IPS-11a (cell line): ENCODE measurements around the gene STK16.
"Not testable (repeated sequence)": the region's sequence is repeated elsewhere in the genome, so short reads cannot be mapped to it uniquely, and the experiment has no call there.

Source experiments
- H3K4me3 ChIP-seq: one replicate; pipeline ENCODE4 v1.5.1; 2013; ENCODE audit warnings: low read depth, low read length, control low read depth

STK16 gene

DNA sequence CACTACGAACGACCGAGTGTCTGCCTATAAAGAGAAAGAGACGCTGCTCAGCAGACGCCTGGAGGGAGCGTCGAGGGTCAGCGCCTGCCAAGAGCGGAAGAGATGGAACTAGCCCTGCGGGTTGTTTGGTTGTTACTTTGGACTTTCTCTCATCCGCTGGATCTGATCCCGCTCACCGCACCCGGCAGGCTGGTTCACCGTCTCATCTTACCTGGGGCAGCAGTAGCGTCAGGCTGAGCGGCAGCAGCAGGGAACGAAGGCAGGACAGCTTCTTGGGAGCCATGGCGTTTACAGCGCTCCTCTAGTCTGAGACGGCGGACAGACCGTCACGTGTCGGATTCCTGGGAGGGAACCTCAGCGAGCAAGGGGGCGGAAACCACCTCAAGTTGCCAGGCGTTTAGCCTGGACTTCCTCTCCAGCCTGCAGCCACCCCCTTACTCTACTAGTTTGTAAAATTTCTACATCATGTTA lies 2.0 kb upstream of the STK16 start:
- no peak overlapping the region for H3K4me3 ChIP-seq

DNA sequence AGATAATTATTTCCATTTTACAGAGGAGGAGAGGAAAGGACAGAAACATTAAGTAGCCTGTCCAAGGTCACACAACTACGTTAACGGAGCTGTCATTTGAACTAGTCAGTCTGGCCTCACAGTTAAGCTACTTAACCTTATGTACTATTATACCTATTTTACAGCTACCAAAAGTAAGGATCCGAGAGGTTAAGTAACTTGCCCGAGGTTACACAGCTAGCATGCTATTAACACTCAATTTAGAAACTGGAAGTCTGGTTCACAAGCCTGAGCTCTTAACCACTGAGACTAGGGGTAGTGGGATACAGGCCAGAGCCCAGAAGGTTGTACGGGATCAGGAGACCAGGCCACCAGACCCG lies 511 bp upstream of the STK16 start:
- peak overlapping the region; percentile 92 for H3K4me3 ChIP-seq

GRCh38 chr2:219245899-219246230 lies 586 bp downstream of the STK16 start:
- peak overlapping the region; percentile 92 for H3K4me3 ChIP-seq

- no peak overlapping the region for H3K4me3 ChIP-seq
These were observed 1.3 kb downstream of the STK16 start for GRCh38 chr2:219246559-219246958.

DNA sequence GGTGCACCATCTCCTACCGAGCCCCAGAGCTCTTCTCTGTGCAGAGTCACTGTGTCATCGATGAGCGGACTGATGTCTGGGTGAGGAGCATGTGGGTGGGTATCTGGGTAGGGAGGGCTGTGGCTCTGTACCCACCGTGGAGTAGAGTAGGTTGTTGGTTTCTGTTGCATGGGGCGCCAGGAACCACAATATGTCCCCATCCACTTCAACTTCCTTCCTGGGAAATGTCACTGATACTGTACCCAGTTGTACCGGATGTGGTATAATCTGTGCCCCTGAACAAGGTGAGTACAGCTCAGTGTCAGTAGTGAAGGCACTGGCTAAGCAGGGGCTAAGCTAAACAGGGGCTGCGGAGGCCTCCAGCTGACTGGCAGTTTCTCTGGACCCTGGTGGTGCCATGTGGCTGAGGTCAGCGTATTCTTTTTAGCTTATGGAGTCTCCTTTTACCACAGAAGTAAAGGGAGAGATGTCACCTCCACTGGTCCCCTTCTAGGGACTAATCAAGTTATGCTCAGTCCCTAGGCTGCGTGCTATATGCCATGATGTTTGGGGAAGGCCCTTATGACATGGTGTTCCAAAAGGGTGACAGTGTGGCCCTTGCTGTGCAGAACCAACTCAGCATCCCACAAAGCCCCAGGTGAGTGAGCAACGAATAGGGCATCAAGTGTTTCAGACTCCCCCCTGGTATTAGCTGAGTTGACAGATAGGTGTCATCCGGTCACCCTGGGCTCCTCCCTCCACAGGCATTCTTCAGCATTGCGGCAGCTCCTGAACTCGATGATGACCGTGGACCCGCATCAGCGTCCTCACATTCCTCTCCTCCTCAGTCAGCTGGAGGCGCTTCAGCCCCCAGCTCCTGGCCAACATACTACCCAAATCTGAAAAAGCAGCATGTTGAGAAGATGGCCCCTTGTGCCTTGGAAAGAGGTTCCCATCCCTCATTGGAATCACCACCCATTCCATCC lies 2.7 kb downstream of the STK16 start:
- H3K4me3 ChIP-seq: no peak overlapping the region

DNA sequence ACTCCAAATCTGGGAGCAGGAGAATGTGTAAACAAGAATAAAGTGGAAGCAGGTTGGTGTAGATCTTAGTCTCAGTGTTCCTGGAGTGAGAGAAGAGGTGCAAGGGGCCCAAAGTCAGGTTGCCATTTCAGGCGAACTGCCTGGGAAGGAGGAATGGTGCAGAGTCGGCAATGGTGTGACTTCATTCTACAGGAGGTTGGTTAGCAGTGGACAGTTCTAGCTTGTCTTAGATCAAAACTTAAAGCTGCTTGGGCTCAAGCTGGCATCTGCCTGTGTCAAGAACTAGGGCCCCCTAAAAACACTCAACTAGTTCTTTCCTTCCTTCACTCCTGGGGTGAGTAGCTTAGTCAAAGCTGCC lies 3.5 kb downstream of the STK16 start:
- H3K4me3 ChIP-seq: no peak overlapping the region

DNA sequence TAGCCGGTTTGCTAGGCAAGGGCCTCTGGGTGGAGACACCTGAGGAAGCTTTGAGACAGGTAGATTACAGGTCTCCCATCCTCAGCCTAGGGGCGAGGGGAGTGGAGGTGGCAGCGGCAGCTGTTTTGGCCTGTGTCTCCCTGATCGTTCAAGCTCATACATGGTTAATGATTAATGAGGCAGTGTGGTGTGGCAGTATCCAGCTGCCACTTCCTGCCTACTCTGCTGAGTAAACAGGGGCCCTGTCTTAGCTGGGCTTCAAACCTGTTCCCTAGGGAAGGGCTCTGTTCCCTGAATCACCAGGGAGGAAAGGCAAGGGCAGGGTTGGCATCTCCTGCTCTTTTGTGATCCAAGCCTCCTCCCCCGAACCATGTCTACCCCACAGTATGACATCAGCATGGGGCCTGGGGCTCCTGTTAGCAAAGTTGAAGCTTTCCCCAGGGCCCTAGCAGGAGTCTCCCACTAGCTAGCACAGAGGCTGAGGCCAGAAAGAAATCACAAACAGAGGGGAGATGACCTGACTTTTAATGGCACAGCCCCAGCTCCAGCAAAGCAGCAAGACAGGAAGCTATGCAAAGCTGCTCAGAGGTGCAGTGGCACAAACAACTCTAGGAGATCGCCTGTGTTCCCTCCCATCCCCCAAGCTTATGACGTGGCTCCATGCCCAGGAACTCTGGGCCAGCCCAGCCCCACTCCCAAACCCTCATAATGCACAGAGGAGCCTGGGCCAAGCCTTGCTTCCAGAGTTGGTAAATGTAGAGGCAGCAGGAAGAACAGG lies 4.1 kb downstream of the STK16 start:
- H3K4me3 ChIP-seq: no peak overlapping the region

GRCh38 chr2:219250049-219250781 lies 4.9 kb downstream of the STK16 start:
- H3K4me3 ChIP-seq: no peak overlapping the region

- no peak overlapping the region for H3K4me3 ChIP-seq
These were observed 6.4 kb downstream of the STK16 start for GRCh38 chr2:219251656-219252055.

DNA sequence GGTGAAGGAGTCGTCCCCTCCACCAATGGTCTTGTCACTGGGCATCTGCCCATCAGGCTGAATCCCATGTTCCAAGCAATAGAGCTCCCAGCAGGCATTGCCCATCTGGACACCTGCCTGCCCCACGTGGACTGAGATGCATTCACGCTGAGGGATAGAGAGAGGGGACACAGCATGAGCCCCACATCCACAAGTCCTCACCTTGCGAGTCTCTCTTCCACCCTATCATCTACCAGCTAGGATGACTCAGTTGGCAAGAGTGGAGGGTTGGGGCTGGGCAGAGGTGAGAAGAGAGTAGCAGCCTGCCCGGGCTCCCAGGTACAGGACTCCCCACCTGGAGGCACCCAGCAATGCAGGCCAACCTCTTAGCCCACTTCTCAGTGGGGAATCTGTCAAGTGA lies 6.8 kb downstream of the STK16 start:
- H3K4me3 ChIP-seq: no peak overlapping the region

- peak overlapping the region; percentile 53 for H3K4me3 ChIP-seq
These were observed 7.3 kb downstream of the STK16 start for GRCh38 chr2:219252570-219252899.

DNA sequence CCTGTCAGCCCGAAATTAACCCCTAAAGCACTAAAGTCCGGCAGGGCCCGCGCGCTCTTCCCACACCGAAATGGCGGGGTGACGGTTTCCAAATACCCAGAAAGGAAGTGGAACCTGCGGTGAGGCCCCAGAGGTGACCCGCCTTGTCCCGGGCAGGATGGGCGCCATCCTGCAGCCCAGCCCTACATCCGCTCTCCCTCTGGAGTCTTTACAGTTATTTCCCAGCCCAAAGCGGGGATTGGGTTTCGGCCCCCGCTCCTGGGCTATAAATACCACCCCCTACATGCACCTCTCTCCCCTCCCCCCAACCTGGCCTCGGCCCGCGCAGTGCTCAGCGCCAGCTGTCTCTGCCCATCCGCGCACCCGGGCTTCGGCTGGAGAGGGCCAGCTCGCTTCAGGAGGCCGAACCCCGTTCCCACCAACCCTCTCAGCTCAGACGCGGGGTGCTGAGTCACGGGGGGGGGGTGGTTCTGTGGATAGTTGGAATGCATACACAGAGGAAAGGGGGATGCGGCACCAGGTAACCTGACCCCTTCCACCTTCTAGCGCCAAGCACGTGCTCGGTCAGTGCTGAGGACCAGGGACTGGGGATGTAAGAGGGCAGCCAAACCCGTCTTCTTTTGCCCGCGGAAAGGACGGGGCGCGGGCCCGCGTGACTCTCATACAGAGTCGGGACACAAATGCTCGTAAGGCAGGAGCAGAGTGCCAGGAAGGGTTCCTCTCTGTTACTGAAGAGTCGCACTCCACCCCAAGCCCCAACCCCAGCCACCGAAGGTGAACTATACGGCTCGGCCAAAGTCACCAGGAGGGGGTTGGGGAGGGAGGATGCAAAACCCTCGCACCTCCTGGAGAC lies 7.8 kb downstream of the STK16 start, which contains the start of gene TUBA4B:
Gene TUBA4B (plus strand): TSS at position 344 of the 853 bp plus-strand sequence. CDS start 165 bp downstream, at position 509.
- peak within 1 kb of the TSS; percentile 53 for H3K4me3 ChIP-seq

GRCh38 chr2:219253753-219254589 lies 8.7 kb downstream of the STK16 start, which contains the start of gene TUBA4A:
Gene TUBA4A (minus strand): TSS chr2:219253918. CDS start chr2:219253858, 60 bp downstream.
- H3K4me3 ChIP-seq: peak within 1 kb of the TSS; percentile 53

DNA sequence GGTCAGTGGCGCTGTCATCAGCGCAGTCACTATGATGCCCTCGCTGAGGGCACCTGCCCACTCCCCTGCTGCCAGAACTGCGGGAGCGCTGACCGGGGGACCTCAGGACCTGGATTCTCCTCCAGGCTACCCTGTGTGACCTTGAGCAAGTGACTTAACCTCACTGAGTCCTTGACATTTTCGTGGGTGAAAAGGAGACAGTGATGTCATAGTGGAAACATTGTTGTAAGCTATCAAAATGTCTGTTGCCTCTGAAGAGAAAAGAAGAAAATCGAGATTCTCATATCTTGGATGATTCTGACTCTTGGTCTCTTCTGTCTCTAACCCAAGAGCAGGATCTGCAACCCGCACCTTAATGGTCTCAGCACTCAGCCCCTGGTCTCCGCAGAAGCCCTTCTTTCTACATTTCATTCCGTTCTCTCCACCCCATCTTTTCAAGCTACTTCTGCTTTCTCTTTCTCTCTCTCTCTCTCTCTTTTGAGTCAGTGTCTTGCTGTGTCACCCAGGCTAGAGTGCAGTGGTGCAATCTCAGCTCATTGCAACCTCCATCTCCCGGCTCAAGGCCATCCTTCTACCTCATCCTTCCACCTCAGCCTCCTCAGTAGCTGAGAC lies 9.4 kb downstream of the STK16 start:
- H3K4me3 ChIP-seq: no peak overlapping the region

DNA sequence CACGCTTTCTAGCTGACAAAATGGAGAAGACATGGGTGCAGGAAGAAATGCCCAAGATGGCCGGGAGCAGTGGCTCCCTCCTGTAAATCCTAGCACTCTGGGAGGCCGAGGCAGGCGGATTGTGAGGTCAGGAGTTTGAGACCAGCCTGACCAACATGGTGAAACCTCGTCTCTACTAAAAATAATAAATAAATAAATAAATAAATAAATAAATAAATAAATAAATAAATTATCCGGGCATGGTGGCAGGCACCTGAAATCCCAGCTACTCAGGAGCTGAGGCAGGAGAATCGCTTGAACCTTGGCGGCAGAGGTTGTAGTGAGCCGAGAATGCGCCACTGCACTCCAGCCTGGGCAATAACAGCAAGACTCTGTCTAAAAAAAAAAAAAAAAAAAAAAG lies 13.7 kb downstream of the STK16 start:
- H3K4me3 ChIP-seq: not testable (repeated sequence)

DNA sequence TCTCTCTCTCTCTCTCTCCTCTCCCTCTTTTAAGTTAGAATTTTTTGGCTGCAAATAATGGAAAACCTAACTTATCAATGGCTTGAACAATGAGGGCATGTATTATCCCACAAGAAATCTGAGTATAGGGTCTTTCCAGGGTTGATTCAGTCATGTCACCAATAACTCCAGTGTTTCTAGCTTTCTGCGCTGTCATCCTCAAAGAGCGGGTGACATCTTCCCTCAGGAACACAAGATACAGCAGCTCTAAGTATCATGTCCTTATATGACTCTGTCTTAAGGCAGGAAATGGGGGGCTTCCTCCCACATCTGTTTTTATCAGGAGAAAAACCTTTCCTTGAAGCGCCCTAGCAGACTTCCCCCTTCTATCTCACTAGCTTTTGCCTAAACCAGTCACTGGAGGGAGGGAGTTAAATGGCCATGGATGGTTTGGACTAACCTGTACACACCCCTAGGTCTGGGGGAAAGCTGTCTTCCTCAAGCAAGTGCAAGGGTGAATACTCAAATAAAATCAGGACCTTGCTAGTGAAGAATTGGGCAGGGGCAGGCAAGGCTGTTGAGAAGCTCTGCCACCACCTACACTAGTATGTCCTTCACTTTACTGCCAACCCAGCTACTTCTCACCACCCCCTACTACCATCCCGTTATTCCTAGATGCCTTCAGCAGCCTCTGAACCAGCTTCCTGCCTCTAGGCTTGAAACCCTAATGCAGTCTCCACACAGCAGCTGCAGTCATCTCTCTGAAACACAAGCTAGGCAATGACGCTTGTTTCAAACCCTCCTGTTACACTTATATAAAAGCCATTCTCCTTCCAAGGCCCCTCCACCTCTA lies 16.0 kb downstream of the STK16 start:
- no peak overlapping the region for H3K4me3 ChIP-seq

DNA sequence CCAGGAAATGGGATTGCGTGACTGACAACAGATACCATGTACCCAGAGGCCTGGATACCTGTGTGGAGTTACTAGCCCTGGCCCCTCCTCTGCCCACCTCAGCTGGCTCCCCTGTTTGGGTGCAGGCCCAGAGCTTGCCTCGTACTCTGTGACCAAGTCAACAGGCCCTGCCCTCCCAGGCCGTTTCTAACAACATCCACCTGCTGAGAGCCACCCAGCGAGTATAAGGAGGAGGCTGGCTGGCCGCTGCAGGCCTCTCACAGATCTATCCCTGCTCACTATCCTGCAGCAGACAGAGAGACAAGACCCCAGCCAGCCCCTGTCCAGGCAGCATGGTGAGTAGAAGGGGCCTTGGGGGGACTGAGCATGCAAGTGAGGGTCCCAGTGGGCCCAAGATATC lies 21.0 kb downstream of the STK16 start:
- H3K4me3 ChIP-seq: no peak overlapping the region

GRCh38 chr2:219266886-219267285 lies 21.6 kb downstream of the STK16 start:
- no peak overlapping the region for H3K4me3 ChIP-seq
